ENCODE data around the gene CGB2.
"Not testable (repeated sequence)": the region's sequence is repeated elsewhere in the genome, so short reads cannot be mapped to it uniquely, and the experiment has no call there.

CGB2 gene

GRCh38 chr19:49038111-49038510 lies 6.4 kb downstream of the CGB2 start:
- DNase-seq (ENCODE audit: low spot score) = not testable (repeated sequence)

- not testable (repeated sequence) for DNase-seq (ENCODE audit: low spot score)
These were observed 7.0 kb downstream of the CGB2 start for GRCh38 chr19:49038557-49039276.

- not testable (repeated sequence) for DNase-seq (ENCODE audit: low spot score)
These were observed 8.0 kb downstream of the CGB2 start for GRCh38 chr19:49039736-49040135.

- no peak for DNase-seq (ENCODE audit: low spot score)
These were observed 10.5 kb downstream of the CGB2 start for GRCh38 chr19:49042177-49042576.

- not testable (repeated sequence) for DNase-seq (ENCODE audit: low spot score)
These were observed 11.0 kb downstream of the CGB2 start for GRCh38 chr19:49042666-49043065.

DNA sequence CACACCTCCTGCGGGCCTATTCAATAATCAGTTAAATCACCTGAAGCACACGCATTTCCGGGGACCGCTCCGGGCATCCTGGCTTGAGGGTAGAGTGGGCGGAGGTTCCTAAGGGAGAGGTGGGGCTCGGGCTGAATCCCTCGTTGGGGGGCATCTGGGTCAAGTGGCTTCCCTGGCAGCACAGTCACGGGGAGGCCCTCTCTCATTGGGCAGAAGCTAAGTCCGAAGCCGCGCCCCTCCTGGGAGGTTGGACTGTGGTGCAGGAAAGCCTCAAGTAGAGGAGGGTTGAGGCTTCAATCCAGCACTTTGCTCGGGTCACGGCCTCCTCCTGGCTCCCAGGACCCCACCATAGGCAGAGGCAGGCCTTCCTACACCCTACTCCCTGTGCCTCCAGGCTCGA lies 11.9 kb downstream of the CGB2 start, which contains the start of gene CGB5:
Gene CGB5 (plus strand): TSS at position 301 of the 400 bp plus-strand sequence. CDS start 362 bp downstream, outside the sequence.
- DNase-seq (ENCODE audit: low spot score) = not testable (repeated sequence)

DNA sequence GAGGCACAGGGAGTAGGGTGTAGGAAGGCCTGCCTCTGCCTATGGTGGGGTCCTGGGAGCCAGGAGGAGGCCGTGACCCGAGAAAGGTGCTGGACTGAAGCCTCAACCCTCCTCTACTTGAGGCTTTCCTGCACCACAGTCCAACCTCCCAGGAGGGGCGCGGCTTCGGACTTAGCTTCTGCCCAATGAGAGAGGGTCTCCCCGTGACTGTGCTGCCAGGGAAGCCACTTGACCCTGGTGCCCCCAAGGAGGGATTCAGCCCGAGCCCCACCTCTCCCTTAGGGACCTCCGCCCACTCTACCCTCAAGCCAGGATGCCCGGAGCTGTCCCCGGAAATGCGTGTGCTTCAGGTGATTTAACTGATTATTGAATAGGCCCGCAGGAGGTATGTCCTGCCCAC lies 17.3 kb downstream of the CGB2 start, which contains the start of gene CGB8:
Gene CGB8 (minus strand): TSS at position 101 of the 400 bp plus-strand sequence. CDS start 372 bp downstream, outside the sequence.
- DNase-seq (ENCODE audit: low spot score) = not testable (repeated sequence)

DNA sequence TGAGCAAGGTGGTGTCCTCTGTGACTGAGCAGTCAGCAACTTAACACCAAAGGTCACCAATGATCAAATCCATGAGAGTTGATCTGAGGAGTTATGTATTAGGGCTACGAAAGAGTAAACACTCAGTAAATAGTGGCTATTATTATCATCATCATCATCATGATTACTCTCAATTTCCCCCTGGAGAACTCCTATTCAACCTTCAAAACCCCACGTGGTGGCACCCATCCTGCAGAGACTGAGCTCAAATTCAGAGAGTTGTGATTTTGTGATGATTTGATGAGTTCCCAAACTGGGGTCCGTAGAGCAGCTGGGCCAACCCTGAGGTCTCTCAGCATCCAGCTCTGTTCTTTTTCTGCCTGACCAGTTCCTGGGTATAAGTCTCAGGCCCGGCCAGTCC lies 18.1 kb downstream of the CGB2 start:
- DNase-seq (ENCODE audit: low spot score) = not testable (repeated sequence)

- DNase-seq (ENCODE audit: low spot score) = not testable (repeated sequence)
These were observed 18.8 kb downstream of the CGB2 start for GRCh38 chr19:49050376-49051033.

GRCh38 chr19:49056101-49056901 lies 24.6 kb downstream of the CGB2 start:
- no peak for DNase-seq (ENCODE audit: low spot score)

DNA sequence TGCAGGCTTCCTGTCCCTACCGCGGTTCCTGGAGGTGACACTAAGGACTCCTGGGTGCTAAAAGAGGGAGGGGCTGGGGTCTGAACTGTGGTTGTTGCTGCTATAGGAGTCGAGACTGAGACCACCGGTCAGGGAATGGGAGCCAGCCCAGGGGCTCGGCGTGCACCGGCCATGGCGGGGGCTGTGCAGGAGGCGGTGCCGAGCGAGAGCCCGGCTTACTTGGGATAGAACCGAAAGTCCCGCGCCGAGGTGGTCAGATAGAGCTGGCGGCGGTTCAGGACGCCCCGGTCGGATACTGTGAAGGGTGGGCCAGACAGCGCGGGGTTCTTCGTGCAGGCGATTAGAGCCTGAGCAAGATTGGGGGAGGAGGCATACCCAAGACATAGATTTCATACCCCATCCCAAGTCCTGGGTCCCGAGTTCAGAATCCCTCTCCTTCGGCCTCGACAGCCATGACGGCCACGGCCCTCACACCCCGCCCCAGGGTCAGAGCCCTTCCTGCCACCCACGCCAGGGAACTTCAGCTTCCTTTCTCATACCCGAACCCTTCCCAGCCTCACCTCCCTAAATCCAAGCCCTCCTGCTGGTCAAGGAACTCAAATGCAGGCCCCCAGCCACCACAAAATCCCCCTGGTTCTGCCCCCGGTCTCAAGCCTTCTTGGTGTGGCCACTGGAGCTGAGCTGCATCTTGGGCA lies 25.4 kb downstream of the CGB2 start:
- not testable (repeated sequence) for DNase-seq (ENCODE audit: low spot score)

DNA sequence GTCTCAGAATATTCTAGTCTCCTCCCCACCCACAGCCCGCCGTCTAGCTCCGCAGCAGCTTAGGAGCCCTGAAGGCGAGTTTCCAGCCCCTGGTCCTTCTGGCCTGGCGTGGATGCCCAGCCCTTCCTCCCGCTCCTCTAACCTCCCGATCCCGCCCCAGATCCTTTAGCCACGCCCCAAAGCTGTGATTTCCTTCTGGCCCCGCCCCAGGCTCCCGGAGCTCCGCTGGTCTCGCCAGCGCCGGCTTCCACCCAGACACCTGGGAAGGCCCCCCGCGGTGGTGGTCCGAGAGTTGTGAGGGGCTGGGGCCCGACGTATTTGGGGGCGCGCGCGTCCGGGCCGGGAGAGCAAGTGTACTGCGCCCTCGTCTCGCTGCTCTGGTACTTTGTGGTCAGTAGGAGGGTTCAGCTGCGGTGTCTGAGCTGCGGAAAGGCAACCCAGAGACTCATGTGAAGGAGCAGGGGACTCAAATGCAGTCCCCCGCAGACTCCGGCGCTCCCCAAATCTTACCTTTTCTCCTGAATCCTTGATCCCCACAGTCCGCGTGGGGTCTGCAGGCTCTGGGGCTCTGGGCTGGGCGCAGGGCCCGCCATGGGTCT lies 26.0 kb downstream of the CGB2 start, which contains the start of gene CGB7:
Gene CGB7 (minus strand): TSS at position 114 of the 599 bp plus-strand sequence. CDS start 2,374 bp downstream, outside the sequence.
- no peak for DNase-seq (ENCODE audit: low spot score)

DNA sequence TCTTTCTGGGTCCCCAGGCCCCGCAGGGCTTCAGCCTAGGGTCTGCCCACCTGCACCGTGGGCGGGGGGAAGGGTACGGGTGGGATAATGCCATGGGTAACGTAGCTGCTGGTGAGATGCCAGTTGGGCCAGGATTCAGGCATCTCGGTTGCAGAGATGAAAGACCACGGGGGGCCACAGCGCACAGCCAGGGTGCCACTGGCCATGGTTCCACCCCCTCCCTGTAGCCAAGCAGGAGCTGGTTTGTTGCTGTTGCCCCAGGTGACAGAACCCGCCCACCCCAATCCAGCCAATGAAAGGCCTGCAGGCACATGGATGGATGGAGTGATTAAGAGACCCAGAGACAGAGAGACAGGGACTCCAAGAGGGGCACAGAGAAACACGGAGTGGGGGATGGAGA lies 26.9 kb downstream of the CGB2 start:
- DNase-seq (ENCODE audit: low spot score) = no peak

- no peak for DNase-seq (ENCODE audit: low spot score)
These were observed 27.4 kb downstream of the CGB2 start for GRCh38 chr19:49059053-49059452.

GRCh38 chr19:49061000-49061399 lies 29.3 kb downstream of the CGB2 start:
- no peak for DNase-seq (ENCODE audit: low spot score)

GRCh38 chr19:49061445-49061844 lies 29.8 kb downstream of the CGB2 start:
- DNase-seq (ENCODE audit: low spot score) = no peak

GRCh38 chr19:49064029-49064629 lies 32.4 kb downstream of the CGB2 start:
- no peak for DNase-seq (ENCODE audit: low spot score)

GRCh38 chr19:49064768-49065611 lies 33.3 kb downstream of the CGB2 start, which contains the start of gene NTF4:
TSS of gene NTF4 (minus strand) at chr19:49064818. CDS start at chr19:49061997, 2,821 bp downstream.
- no peak for DNase-seq (ENCODE audit: low spot score)

- no peak for DNase-seq (ENCODE audit: low spot score)
These were observed 34.3 kb downstream of the CGB2 start for GRCh38 chr19:49065905-49066512.

Data from left forelimb (tissue), 1 donor.